Esophagus mucosa (tissue), 1 donor: ENCODE measurements around the gene PDCD7. TPM values are rescaled to one million over a fixed set of nuclear protein-coding genes. Genes with fewer than 3 reads are reported as not detected.
A peak's percentile ranks its signal among the peaks of the same experiment; 100 is the strongest.
"Not testable (repeated sequence)": the region's sequence is repeated elsewhere in the genome, so short reads cannot be mapped to it uniquely, and the experiment has no call there.

ENCODE experiments used
- ATAC-seq: fragments of 200-7000 bp; cut with Tn5 transposase; one replicate; pipeline ENCODE4 v1.9.1; 2020
- total RNA-seq: library from RNA; stranded (reverse); gene quantifications from one replicate; pipeline ENCODE4 v1.2.4, GENCODE V29; 2023
- donor health status: DM: yes; HTN: yes; CAD: no.

PDCD7 gene, protein sequence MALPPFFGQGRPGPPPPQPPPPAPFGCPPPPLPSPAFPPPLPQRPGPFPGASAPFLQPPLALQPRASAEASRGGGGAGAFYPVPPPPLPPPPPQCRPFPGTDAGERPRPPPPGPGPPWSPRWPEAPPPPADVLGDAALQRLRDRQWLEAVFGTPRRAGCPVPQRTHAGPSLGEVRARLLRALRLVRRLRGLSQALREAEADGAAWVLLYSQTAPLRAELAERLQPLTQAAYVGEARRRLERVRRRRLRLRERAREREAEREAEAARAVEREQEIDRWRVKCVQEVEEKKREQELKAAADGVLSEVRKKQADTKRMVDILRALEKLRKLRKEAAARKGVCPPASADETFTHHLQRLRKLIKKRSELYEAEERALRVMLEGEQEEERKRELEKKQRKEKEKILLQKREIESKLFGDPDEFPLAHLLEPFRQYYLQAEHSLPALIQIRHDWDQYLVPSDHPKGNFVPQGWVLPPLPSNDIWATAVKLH
- total RNA-seq = 18.6 TPM

DNA sequence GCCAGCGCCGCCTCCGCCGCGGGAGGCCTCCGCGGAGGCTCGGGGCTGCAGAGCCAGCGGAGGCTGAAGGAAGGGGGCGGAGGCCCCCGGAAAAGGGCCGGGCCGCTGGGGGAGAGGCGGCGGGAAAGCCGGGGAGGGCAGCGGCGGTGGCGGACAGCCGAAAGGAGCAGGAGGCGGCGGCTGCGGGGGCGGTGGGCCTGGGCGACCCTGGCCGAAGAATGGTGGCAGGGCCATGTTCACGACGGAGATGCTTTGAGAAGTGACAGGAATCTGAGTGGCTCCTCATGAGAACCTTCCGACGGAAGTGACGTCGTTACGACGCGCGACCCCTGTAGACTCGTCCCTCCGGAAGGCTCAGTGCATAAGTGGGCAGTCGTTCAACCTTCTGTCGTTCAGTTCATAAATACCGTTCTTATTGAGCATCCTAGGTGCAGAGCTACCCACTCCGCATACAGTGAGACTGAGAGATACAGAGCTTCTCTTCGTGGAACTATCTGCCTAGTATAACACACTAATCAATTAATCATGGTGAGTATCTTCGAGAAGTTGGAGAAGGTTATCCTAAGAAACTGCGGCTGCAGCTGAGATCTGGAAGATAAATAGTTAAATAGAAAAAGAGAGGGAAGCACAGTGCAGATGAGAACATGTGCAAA lies at the start of gene PDCD7:
PDCD7 (minus strand) TSS at position 261 of the 653 bp plus-strand sequence; CDS start at position 234, 27 bp downstream.
- ATAC-seq = peak; percentile 87

DNA sequence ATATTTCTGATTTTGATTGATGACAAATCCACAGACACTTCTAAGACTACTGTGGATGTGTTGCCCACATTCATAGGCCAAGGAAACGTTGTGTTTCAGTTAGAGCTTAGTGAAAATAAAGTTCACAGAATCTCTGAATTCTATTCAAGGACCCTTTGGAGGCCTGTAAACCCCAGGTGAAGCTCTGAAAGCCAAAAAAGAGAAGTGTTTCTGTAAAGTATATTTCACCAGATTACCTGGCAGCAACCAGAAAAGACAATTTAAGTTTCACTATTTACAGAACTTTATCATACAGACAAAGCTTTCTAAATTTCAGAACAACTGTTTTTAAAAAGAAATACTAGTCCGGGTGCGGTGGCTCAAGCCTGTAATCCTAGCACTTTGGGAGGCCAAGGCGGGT lies 48.9 kb upstream of the PDCD7 start:
- ATAC-seq = no peak

DNA sequence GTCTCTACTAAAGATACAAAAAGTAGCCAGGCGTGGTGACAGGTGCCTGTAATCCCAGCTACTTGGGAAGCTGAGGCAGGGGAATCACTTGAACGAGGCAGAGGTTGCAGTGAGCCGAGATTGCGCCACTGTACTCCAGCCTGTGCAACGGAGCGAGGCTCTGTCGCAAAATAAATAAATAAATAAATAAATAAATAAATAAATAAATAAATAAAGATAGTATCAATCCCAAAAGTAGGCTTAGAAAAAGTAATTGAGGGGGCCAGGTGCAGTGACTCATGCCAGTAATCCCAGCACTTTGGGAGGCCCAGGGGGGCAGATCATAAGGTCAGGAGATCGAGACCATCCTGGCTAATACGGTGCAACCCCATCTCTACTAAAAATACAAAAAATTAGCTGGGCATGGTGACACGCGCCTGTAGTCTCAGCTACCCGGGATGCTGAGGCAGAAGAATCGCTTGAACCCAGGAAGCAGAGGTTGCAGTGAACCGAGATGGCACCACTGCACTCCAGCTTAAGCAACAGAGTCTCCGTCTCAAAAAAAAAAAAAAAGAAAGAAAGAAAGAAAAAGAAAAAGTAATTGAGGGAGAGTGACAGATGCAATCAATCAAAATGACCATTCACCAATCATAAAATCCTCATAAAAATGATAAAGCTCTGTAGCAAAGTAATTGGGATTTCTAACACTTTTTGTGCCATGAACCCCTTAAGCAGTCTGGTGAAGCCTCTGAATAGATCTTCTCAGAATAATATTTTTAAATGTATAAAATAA lies 48.2 kb upstream of the PDCD7 start:
- not testable (repeated sequence) for ATAC-seq

DNA sequence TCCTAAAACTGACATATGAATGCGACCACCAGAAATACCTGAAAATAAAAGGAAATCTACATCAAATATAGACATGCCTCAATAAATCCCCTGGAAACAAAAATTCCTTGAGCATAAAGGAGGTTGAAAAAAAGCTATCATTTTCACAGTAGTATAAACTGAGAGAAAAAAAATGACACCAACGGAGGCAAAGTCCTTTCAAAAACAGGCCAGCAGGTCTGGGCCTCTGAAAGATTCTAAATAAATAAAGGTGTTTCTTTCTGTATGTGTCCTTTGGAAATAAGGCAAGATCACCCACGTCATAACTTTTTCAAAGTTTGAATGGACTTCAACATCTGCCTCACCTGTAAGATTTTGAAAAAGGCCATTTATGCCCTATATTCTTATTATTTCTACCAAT lies 46.6 kb upstream of the PDCD7 start:
- ATAC-seq = no peak

DNA sequence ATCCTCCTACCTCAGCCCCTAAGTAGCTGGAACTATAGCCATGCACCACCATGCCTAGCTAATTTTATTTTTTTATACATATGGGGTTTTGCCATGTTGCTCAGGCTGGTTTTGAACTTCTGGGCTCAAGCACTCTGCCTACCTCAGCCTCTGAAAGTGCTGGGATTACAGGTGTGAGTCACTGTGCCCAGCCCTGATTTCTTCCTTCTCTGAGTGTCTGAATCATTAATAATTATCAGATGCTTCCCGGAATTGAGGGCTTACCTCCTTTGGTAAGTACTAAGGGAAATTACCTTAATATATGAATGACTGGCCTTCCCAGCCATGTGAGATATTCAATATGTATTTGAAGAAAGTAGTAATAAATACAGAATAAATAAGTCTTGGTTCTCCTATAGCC lies 44.3 kb upstream of the PDCD7 start:
- peak; percentile 91 for ATAC-seq

DNA sequence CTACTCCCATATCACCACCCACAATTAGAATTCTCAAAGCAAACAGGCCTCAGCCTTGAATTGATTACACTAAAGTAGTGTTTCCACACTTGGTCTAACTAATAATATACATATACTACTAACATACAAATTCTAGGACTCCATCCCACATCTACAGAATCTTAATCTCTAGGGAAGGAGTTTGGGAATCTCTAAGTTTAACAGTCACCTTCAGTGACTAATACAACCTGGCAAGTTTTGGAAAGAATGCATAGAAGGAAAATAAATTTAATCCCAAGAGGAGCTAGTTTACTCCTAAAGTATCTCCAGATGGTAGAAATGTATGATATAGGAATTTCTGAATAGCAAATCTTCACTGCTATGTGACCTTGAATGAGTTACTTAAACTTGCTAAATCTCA lies 42.4 kb upstream of the PDCD7 start:
- no peak for ATAC-seq

DNA sequence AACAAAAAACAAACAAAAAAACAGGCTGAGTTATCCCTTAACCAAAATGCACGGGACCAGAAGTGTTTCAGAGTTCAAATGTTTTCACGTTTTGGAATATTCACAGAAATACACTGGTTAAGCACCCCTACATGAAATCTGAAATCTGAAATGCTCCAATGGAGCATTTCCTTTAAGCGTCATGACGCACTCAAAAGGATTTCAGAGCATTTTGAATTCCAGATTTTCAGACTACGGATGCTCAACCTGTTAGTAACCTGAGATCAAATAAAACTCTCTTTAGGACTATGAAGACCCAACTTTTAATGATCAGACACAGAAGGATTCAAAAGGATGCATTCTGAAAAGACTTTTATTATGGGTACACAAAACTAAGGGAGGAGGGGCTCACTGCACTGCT lies 41.9 kb upstream of the PDCD7 start:
- no peak for ATAC-seq

DNA sequence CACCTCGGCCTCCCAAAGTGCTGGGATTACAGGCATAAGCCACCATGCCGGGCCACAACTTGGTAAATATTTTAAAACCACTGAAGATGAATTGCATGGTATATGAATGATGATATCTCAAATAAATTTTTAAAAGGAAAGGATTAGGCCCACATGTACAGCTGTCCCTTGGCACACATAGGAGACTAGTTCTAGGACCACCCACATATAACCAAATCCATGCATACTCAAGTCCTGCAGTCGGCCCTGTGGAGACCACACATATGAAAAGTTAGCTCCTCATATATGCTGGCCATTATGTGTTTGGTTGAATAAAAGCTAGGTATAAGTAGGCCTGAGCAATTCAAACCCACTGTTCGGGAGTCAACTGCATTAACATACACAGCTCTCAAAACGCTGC lies 40.9 kb upstream of the PDCD7 start:
- ATAC-seq = no peak

DNA sequence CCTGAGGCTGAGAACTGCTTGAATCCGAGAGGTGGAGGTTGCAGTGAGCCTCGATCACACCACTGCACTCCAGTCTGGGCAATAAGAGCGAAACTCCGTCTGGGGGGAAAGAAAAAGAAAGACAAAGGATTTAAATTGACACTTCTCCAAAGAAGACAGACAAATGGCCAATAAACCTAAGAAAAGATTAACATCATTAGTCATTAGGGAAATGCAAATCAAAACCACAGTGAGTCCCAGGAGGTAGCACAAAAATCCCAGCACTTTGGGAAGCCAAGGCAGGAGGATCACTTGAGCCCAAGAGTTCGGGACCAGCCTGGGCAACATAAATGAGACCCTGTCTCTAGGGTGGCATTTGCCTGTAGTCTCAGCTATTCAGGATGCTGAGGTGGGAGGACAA lies 38.9 kb upstream of the PDCD7 start:
- no peak for ATAC-seq

DNA sequence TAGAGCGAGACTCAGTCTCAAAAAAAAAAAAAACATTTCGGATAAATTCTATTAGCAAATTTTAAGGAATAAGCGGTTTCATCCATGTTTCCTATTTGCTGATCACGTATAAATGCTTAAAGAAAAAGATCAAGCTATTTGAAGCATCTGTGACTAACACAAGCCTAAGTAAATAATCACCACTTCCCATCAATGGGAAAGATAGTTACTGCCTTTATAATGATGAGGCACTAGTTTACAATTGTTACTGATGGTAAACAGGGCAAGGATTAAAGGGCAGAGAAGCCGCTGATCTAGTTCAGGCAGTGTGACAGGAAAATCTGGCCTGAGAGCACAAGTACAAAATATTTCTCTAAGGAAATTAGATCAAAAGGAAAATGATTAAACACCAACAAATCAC lies 37.8 kb upstream of the PDCD7 start:
- peak; percentile 95 for ATAC-seq

DNA sequence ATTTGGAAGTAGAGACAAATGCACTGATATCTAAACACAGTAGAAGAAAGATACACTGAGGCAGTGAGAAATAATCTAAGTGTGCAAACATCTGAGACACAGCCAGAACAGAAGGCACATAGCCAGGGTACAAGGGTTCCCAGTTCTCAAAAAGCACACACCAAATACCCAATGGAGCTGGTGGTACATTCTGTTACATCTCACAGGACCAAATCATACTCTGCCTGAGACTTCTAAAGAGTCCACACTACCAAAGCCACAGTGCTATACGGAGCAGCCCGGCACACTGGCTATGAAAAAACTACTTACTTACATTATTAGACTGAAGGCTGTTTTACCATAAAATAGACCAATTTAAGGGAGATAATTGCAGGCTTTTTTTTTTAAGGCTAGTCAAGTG lies 32.3 kb upstream of the PDCD7 start:
- no peak for ATAC-seq

DNA sequence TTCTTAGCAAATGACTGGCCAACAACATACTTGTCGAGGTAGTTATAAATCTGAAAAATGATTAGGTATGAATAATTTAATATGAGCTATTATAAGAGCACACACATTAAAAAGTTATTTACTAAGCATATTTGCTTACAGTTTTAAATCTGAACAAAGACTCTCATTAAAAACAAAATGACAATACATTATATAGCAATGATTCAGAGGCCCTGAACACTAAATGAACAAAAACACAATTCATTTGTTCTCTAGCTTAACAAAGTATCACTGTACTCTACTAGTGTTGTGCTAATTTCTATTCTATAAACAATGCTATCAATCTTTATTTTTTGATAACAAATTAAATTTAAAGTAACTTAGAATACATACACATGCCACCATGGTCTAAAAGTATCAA lies 30.5 kb upstream of the PDCD7 start:
- ATAC-seq = no peak

DNA sequence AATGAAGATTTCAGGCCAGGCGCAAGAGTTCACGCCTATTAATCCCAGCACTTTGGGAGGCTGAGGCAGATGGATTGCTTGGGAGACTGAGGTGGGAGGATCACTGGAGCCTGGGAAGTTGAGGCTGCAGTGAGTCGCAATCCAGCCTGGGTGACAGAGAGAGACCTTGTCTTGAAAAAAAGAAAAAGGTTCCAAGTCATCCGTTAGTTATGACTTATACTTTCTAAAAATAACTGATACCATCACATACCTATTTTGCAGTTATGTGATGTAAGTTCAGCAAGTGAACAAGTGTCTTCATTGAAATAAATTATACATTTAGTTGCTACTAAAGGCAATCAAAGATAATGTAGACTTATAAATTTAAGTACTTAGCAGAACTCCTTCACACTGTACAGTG lies 29.4 kb upstream of the PDCD7 start:
- ATAC-seq = no peak

DNA sequence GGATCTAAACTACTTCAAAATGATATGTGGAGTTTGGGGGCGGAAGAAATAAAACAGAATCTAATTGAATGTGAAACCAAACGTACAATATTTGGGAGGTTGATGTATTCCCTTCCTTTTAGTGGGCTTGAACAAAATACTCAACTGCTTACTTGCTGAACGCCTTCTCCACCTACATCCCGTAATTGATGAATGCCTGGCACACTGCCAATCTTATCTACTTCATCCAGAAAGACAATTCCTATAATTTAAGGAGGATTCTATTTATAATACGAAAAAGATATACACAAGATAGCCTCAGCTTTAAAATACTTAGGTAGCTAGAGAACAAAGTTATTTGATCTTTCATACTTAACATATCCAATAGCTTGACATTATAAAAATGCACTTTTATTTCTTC lies 23.1 kb upstream of the PDCD7 start:
- ATAC-seq = no peak

DNA sequence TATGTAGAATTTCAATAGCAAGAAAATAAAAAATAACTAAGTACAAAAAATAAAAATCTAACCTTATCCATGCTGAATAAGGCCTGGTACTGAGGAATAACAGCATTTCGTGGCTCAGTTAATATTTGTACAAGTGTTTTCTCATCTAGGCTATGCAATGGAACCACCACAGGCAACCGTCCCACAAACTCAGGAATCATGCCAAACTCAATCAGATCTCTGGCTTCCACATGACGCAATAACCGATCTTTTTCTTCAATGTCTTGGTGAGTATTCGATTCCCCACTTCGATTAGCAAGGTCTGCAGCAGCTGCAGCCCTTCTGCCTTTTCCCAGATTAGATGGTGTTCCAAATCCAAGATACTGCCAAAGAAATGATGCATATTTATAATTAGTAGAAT lies 21.1 kb upstream of the PDCD7 start:
- no peak for ATAC-seq

DNA sequence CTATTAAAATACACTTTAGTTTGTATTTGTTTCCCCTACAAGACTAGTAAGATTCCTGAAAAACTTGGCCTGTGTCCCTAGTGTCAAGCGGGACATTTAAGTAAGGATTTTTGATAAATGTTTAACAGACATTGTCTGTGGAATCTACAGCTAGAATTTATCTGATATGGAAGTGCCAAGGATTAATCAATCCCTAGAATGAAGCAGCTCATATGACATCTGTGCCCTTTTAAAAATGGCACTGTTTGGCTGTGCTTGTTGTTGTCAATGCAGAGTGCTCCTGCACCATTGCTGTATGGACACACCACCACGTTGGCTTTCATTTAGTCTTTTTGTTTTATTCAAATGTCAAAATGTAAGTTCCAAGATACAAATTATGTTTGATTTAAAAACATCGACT lies 14.3 kb upstream of the PDCD7 start:
- no peak for ATAC-seq

DNA sequence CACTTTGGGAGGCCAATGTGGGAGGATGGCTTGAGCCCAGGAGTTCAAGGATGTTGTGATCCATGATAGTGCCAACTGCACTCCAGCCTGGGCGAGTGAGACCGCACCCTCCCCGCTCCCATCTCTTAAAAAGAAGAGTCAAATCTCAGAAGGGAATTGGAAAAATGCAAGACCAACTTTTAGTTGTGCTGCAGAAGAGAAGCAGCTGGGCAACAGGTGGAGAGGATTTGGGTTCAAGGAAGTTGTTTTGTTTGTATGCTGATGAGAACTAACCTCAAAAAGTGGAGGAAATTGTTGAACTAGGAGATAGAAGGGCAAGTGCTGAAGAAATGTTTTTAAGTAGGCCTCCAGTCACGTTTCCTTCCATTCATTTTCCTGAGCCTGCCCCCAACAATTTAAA lies 12.8 kb upstream of the PDCD7 start:
- no peak for ATAC-seq

DNA sequence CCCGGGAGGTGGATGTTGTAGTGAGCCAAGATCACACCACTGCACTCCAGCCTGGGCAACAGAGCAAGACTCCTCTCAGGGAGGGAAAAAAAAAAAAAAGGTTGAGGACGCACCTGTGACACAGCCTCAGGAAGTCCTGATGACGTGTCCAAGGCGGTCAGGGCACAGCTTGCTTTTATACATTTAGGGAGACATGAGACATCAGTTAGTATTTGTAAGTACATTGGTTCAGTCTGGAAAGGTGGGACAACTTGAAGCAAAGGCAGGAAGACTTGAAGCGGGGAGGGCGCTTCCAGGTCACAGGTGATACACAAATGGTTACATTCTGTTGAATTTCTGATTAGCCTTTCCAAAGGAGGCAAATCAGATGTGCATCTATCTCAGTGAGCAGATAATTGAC lies 5.0 kb upstream of the PDCD7 start:
- not testable (repeated sequence) for ATAC-seq

DNA sequence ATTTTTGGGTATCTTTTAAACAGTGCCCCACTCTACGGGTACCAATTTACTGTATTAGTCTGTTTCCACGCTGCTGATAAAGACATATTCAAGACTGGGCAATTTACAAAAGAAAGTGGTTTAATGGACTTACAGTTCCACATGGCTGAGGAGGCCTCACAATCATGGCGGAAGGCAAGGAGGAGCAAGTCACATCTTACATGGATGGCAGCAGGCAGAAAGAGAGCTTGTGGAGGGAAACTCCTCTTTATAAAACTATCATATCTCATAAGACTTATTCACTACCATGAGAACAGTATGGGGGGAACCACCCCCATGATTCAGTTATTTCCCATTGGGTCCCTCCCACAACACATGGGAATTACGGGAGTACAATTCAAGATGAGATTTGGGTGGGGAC lies 4.3 kb upstream of the PDCD7 start:
- ATAC-seq = not testable (repeated sequence)

DNA sequence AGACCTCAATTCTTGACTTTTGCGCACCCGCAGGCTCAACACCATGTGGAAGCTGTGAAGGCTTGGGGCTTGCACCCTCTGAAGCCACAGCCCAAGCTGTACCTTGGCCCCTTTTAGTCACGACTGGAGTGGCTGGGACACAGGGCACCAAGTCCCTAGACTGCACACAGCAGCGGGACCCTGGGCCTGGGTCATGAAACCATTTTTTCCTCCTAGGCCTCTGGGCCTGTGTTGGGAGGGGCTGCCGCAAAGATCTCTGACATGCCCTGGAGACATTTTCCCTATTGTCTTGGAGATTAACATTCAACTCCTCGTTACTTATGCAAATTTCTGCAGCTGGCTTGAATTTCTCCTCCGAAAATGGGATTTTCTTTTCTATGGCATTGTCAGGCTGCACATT lies 3.5 kb upstream of the PDCD7 start:
- not testable (repeated sequence) for ATAC-seq

DNA sequence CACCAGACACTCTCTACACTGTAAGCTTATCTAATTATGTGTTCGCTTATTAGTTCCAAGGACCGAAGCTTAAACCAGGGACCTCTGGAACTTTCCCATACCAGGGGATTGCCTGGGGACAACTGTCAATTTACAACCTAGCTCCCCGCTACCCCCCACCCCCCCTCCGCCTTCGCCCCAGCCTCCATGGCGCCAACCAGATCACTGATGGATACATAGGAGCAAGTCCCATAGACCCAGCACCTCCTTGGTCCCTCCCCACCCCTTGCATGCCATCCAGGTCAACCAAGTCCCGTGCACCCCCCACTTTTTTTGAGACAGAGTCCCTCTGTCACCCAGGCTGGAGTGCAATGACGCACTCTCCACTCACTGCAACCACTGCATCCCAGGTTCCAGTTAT lies 930 bp upstream of the PDCD7 start:
- no peak for ATAC-seq

DNA sequence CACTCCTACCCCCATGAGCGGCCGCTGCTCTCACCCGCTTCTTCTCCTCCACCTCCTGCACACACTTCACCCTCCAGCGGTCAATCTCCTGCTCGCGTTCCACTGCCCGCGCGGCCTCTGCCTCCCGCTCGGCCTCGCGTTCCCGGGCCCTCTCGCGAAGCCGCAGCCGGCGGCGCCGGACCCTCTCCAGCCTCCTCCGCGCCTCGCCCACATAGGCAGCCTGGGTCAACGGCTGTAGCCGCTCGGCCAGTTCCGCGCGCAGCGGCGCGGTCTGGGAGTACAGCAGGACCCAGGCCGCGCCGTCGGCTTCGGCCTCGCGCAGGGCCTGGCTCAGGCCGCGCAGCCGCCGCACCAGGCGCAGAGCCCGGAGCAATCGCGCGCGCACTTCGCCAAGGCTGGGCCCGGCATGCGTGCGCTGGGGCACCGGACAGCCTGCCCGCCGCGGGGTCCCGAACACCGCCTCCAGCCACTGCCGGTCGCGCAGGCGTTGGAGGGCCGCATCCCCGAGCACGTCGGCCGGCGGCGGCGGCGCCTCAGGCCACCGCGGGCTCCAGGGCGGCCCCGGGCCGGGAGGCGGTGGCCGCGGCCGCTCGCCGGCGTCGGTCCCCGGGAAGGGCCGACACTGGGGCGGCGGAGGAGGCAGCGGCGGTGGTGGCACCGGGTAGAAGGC lies 595 bp downstream of the PDCD7 start:
- ATAC-seq = peak; percentile 68

DNA sequence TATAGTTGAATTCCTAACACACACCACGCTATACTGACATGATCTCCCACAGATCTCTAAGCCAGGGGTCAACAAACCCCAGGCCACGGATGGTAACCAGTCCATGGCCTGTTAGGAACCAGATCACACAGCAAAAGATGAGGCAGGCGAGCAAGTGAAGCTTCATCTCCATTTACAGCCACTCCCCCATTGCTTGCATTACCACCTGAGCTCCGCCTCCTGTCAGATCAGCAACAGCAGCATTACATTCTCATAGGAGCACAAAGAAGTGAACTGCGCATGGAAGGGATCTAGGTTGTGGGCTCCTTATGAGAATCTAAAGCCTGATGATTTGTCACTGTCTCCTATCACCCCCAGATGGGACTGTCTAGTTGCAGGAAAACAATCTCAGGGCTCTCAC lies 2.7 kb downstream of the PDCD7 start:
- ATAC-seq = no peak
